ENCODE data around the gene HS6ST3. TPM values are rescaled to one million over a fixed set of nuclear protein-coding genes. Genes with fewer than 3 reads are reported as not detected.

Gene HS6ST3
- total RNA-seq, 2 experiments from 2014 or later = not detected

GRCh38 chr13:96672016-96672415, 582.1 kb downstream of the HS6ST3 start:
- Mint-ChIP-seq H3K9me3 (peaks cover 2% of the 10 kb centered on the region), H3K27me3 (no peaks in the 10 kb centered on the region), H3K4me1 (ENCODE audit: low read depth) (no peaks in the 10 kb centered on the region), H3K27ac (no peak overlapping the region), H3K4me3 (no peak overlapping the region), H3K36me3 (ENCODE audit: low read depth) (no peaks in the 10 kb centered on the region)
- ChIA-PET POLR2A (no interaction called here), CTCF (no interaction called here)
- intact Hi-C loops (cut with micrococcal nuclease) = no loop called here
- ATAC-seq = no peak
- TF ChIP-seq CTCF (IDR thresholded peaks at IDR 0.05) = no peak
- no peak for DNase-seq

DNA sequence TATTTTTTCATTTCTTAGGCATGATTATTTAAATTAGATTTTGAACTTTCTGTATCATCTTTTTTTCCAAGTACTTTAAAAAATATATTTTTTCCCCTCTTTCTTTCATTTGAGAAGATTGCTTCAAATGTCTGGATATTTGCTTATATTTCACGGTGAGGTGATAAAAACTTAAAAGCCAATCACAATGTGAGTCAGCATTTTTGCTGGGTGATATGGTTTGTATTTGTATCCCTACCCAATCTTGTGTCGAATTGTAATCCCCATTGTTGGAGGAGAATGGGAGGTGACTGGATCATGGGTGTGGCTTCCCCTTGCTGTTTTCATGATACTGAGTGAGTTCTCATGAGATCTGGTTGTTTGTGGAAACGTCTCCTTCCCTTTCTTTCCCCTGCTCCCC, 583.9 kb downstream of the HS6ST3 start:
- Mint-ChIP-seq H3K4me1 (ENCODE audit: low read depth) (no peaks in the 10 kb centered on the region), H3K27ac (no peak overlapping the region), H3K36me3 (ENCODE audit: low read depth) (no peaks in the 10 kb centered on the region), H3K4me3 (no peak overlapping the region), H3K27me3 (no peaks in the 10 kb centered on the region), H3K9me3 (peaks cover 4% of the 10 kb centered on the region)
- ATAC-seq = no peak
- POLR2A ChIA-PET = no interaction called here
- intact Hi-C loops (cut with micrococcal nuclease) = no loop called here
- CTCF ChIA-PET = no interaction called here
- no peak for DNase-seq
- no peak for TF ChIP-seq CTCF (IDR thresholded peaks at IDR 0.05)

- no peak for DNase-seq
- H3K9me3 Mint-ChIP-seq = peaks cover 4% of the 10 kb centered on the region
Measured at GRCh38 chr13:96677029-96677428, 587.1 kb downstream of the HS6ST3 start.

GRCh38 chr13:96678801-96679200, 588.9 kb downstream of the HS6ST3 start:
- no peaks in the 10 kb centered on the region for H3K36me3 Mint-ChIP-seq (ENCODE audit: low read depth)
- H3K4me3 Mint-ChIP-seq = no peak overlapping the region
- ChIA-PET CTCF (no interaction called here), POLR2A (no interaction called here)
- TF ChIP-seq CTCF (IDR thresholded peaks at IDR 0.05) = no peak
- no peaks in the 10 kb centered on the region for H3K4me1 Mint-ChIP-seq (ENCODE audit: low read depth)
- DNase-seq (no peak), ATAC-seq (no peak)
- intact Hi-C loops (cut with micrococcal nuclease) = no loop called here
- H3K9me3 Mint-ChIP-seq = peaks cover 4% of the 10 kb centered on the region
- no peaks in the 10 kb centered on the region for H3K27me3 Mint-ChIP-seq
- no peak overlapping the region for H3K27ac Mint-ChIP-seq

More at GRCh38 chr13:96677029-96677428, 587.1 kb downstream of the HS6ST3 start:
- no peak for ATAC-seq
- H3K4me1 Mint-ChIP-seq (ENCODE audit: low read depth) = no peaks in the 10 kb centered on the region
- no peak overlapping the region for H3K4me3 Mint-ChIP-seq
- H3K27me3 Mint-ChIP-seq = no peaks in the 10 kb centered on the region
- intact Hi-C loops (cut with micrococcal nuclease) = no loop called here
- TF ChIP-seq CTCF (IDR thresholded peaks at IDR 0.05) = no peak
- POLR2A ChIA-PET = no interaction called here
- CTCF ChIA-PET = no interaction called here
- no peak overlapping the region for H3K27ac Mint-ChIP-seq
- H3K36me3 Mint-ChIP-seq (ENCODE audit: low read depth) = no peaks in the 10 kb centered on the region

GRCh38 chr13:96680898-96681297, 591.0 kb downstream of the HS6ST3 start:
- no peaks in the 10 kb centered on the region for H3K27me3 Mint-ChIP-seq
- H3K9me3 Mint-ChIP-seq = peaks cover 4% of the 10 kb centered on the region
- DNase-seq (no peak), ATAC-seq (no peak)
- intact Hi-C loops (cut with micrococcal nuclease) = no loop called here
- no peak overlapping the region for H3K27ac Mint-ChIP-seq
- no peaks in the 10 kb centered on the region for H3K4me1 Mint-ChIP-seq (ENCODE audit: low read depth)
- H3K4me3 Mint-ChIP-seq = no peak overlapping the region
- H3K36me3 Mint-ChIP-seq (ENCODE audit: low read depth) = no peaks in the 10 kb centered on the region
- ChIA-PET POLR2A (no interaction called here), CTCF (no interaction called here)
- TF ChIP-seq CTCF (IDR thresholded peaks at IDR 0.05) = no peak
